HG03457 (cell line): ENCODE measurements around the gene OGFR.

Experiments
- ATAC-seq: cut with Tn5 transposase; IDR thresholded peaks from one replicate; pipeline ENCODE4 v1.9.1; 2021; ENCODE audit warnings: moderate number of reproducible peaks; ENCODE audit not compliant: unreplicated experiment

OGFR gene

DNA sequence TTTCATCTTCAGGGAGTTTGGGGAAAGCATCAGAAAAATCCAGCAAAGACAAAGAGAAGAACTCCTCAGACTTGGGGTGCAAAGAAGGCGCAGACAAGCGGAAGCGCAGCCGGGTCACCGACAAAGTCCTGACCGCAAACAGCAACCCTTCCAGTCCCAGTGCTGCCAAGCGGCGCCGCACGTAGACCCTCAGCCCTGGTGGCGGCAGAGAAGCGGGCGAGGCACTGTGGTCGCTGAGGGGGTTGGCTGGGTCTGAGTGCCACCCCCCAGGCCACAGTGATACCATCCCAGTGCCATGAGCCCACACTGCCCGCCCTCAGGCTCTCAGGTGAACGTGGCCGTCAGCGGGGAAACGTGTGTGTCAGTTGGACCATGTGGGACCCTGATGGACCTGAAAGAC is 5.2 kb upstream of the OGFR start:
- no peak for ATAC-seq

DNA sequence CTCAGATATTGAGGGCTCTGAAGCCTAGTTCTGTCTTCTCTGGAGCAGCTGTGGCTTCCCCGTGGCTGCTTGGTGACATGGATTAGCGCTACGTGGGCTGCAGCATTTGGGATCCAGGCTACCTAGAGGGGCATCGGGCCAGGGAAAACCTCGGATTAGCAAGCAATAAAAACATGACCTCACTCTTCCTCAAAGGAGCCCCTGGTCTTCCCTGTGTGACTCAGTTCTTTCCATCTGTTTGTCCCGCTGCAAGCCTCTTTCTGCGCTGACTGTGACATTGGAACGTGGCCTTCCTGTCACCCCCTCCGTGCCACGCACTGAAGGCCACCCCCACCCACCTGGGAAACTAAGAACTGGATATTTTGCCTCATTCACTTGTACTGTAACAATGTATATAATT is 4.8 kb upstream of the OGFR start:
- no peak for ATAC-seq

DNA sequence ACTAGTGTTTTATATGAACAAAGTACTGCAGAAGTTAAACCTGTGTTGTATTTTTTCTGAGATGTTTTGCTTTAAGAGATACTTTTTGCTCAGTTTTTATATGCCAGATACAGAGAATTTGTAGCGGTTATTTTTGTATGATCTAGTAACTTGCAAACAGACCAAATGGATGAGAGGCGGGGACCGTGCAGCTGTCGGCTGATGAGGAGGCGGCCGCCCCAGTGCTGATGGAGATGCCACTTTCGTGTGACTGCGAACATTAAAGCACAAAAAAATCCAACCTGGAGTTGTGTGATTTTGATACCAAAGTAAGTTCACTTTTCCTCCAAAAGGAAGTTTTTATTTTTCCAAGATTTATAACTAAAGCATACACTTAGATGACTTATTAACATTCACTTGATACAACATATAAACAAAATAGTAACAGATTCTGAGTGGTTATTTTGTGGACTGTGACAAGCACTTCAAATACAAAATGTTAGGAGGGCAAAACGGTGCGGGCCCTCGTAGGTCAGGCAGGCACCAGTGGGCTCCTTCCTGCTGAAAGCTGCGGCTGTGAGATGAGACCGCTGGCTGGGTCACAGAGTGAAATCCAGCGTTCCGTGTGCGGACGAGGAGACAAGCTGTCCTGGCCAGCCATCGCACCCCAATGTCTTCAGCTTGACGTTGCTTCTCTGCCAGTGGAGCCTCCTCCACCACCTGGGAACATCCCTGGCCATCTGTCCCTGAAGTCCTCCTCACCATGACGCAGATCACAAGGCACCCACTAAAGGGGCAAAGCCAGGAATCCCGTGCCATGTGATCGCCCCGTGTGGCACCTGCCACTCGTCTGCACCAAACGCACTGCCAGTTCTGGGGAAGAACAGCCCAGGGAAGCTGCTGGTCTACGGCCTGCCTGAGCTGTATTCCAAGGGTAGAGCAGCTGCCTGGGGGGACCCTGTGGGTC is 4.0 kb upstream of the OGFR start:
- ATAC-seq = no peak

DNA sequence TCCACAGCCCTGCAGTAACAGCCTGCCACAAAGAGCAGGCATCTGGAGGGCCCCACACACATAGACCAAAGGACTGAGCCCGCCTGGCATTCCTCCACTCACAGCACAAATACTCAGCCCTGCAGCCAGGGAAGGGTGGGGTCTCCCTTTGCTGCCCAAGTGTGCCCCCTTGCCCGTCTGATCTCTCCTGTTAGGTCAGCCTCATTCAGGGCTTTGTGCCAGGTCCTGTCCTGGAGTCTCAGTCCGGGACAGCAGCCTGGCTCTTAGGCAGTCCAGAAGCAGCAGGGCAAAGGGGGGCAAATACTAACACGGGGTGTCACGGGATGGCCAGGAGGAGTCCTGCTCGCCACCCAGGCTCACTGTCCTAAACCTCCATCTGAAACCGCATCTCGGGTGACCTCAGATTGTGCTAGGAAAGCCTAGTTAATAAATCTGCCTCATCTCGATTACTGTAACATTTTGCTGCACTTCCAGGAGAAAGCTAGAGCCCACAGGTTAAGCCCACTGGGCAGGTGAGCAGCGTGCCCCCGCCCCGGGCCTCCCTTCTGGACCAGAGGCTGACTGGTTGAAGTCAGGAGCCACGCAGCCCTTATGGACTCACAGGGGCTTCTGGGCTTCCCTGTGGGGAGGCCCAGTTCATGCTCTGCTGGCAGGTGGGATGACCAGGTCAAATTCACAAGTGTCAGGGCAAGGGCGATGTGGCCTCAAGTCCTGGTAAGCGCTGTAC is 3.2 kb upstream of the OGFR start:
- no peak for ATAC-seq

DNA sequence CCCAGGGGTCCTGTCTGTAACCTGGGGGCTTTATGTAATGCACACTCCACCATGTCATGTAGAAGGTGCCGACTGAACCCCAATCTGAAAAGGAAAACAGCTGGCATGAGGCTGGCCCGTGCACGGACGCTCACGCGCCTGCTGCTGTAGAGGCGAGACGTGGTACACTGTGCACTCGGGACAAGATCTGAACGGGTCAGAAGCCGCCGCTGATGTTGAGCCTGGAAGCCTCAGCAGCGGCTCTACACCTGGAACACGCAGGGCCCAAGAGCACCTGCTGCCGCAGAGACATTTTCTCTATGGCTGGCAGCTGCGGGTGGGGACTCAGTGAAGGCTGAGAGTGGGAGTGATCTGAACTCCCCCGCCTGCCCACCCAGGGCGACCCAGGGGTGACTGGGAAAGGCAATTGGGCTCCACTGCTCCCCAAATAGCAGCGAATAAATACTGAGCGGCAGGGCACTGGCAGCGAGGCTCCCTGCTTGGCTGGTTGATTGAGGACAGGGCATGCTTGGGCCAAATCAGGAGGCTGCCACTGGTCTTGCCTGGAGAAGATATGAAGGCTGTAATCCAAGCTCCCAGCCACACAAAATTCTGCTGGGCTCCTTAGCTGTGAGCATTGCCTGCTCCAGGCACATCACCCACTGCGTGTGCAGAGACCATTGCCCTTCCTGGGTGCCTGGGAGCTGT is 2.5 kb upstream of the OGFR start:
- no peak for ATAC-seq

DNA sequence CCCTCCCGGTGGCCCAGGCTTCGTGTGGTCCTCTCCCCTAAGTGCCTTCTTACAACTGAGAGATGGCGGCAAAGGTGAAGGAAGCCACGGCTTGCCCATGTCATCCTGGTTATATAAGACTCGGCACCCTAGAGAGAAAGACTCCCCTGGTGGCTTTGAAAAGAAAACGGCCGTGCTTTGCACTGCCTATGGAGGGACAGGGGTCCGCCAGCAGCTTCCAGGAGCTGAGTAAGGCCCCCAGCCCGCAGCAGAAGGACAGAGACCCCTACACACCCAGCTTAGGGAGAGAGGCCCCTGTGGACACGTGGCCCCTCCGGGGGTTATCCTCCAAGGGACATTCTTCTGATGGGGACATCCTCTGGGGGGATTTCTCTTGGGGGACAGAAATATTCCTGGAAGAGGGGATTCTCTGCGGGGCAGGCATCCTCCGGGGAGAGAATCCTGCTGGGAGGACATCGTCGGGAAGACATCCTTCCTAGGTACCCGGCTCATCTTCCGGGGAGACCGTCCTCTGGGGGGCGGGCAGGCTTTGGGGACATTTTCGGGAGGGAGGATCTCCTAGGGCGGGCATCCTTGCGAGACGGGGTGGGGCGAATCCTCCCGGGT is 511 bp upstream of the OGFR start:
- ATAC-seq = no peak

DNA sequence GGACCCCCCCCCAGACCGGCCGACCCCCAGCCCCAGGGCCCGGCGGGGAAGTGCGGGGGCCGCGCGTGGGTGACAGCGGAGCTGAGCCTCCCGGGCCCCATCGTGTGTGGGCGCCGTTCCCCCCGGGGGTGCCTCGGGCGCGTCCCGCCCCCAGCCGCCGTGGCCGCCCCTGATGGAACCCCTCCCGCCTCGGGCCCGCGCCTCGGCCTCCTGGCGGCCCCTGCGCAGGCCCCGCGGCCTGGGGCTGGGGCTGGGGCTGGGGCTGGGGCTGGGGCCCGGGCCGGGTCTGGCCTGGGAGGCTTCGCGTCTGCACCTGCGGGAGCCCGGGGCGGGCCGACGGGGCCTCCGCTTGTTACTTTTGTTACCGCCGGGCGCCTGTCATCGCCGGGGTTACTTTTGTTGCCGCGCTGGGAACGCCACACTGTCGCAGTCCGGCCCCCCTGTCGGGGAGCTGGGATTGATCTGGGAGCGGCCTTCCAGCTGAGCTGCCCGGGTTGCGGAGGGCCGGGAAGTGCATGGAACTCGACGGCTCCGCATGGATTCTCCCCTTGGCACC is 598 bp downstream of the OGFR start:
- no peak for ATAC-seq

DNA sequence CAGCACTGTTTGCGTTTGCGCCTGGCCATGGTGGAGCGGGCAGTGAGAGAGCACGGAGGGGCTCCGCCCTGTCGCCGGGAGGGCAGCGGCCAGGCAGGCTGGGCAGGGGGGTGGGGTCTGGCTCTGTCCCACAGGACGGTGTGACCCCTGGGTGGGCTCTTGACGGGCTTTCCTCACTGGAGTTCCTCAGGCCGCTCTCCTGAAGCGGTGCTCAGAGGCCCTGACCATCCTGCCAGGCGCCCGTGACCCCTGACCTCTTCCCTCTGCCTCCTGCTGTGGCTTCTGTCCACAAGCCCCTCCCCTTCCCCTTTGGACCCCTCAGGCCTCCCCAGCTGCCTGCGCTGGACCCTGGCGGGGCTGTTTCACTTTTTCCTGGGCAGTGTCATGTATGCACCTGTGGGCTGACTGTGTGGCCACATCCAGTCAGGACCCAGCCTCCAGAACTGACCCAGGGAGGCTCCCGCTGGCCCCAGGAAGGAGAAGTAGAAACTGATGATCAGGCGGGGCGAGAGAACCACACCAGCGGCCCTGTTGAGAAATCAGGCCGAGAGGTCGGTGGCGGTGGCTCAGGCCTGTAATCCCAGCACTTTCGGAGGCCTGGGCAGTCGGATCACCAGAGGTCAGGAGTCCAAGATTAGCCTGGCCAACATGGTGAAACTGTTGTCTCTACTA is 1.2 kb downstream of the OGFR start:
- no peak for ATAC-seq

DNA sequence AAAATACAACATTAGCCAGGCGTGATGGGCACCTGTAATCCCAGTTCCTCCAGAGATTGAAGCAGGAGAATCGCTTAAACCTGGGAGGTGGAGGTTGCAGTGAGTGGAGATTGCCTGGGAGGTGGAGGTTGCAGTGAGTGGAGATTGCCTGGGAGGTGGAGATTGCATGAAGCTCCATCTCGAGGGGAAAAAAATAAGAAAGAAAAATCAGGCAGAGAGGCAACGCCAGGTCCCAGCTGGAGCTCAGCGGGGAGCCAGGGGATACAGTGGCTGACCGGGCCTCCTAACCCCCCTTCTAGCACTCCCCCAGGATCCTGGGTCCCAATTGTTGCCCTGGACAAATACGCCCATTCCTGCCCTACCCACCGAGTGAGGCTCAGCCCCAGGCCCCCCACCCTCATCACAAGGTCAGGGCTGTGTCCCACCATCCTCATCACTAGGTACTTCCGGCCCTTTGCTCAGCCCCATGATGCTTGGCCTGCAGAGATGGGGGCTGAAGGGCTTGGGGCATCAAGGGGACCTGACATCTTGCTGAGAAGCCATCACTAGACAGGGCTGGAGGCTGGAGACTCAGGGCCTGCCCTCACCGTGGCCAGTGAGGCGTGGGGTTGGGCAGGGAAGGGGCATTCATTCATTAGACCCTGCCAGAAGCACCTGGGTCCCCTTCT is 1.9 kb downstream of the OGFR start:
- no peak for ATAC-seq

DNA sequence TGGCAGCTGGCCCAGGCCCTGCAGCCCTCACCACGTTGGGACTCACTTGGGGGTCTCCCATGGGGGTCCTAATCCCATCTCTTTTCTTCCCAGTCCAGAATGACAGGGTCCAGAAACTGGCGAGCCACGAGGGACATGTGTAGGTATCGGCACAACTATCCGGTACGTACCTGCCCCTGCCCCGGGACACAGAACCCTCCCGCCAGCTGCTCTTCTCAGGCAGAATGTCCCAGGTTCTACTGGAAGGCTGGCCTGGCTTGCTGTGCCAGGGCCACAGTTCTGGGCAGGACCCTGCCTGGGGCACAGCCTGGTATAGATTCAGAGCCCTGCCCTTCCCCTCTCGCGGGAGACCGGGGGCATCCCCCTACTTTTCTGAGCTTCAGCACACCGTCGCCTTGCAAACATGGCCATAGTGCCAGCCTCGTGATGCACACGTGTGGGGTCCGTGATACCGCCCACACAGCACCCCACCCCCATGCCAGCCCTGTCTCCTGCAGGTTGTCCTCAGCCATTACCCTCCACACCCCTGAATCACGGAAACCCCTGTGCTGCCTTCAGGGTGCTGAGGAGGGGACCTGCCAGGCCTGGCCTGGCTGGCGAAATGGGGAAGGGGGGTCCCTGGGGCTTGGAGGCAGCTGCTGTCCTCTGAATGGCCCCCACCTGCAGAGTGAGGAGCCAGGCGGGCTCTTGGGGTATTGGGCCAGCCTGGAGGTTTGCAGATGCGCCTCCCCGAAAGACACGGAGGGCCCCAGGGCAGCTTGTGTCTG is 3.0 kb downstream of the OGFR start:
- no peak for ATAC-seq

DNA sequence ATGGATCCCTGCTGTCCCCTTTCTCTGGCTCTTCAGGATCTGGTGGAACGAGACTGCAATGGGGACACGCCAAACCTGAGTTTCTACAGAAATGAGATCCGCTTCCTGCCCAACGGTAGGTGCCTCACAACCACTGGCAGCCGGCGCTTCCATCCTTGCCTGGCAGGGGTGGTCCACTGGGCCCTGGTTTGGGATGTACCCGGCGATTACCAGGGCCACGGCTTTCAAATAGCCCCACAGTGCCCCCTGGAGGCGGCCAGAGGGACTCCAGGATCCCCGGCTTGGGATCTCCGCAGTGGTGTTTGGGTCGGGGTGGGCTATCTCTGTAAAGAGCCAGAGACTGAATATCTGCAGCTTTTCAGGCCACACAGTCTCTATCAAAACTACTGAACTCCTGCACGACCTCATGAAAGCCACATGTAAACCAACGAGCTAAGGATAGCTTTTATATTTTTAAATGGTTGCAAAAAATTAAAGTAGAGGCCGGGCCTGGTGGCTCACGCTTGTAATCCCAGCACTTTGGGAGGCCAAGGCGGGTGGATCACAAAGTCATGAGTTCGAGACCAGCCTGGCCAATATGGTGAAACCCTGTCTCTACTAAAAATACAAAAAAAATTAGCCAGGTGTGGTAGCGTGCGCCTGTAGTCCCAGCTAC is 3.7 kb downstream of the OGFR start:
- ATAC-seq = no peak

DNA sequence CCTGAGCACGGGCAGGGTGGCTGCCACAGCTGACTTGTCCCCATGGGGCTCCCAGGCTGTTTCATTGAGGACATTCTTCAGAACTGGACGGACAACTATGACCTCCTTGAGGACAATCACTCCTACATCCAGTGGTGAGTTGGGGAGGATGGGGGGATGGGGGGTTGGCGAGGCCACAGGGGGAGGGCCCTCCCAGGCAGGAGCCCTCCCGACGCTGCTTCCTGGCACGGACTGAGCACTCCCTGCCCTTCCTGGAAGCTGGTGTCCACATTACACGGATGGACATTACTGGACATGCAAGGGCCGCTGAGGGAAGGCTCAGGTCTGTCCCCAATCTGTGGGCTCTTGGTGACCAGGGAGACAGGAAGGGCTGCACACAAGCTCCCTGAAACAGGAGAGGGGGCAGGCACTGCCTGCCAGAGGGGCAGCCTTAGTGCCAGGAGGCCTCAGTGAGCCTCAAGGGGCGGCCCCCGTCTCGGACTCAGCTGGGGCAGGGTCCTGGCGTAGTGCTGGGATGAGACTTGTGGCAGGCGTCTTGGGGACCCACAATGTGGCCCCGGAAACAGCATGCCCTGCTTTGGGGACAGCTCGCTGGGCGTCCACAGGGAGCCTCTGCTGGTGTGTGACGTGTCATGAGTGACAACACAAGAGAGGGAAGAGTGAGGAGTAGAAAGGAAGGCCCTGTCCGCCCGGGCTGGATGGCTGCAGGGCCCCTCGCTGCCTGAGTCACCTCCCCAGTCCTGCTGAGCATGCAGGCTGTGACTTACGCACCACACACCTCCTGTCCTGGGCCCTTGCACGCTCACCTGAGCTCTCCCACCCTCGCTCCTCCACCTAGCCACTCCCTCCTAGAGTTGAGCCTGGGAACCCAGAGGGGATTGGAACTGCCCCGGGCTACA is 5.1 kb downstream of the OGFR start:
- ATAC-seq = no peak

DNA sequence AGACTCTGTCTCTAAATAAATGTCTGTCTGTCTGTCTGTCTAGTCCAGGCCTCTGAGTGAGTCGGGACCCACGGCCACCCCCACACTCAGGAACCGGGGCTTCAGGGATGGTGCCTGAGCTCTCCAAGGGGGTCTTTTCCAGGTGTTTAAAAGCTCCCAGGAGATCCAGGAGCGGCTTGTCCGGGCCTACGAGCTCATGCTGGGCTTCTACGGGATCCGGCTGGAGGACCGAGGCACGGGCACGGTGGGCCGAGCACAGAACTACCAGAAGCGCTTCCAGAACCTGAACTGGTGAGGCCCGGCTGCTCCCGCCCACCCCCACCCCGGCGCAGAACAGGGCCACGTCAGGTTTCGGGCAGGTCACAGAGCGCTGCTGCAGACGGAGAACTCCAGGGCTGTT is 6.7 kb downstream of the OGFR start:
- no peak for ATAC-seq

DNA sequence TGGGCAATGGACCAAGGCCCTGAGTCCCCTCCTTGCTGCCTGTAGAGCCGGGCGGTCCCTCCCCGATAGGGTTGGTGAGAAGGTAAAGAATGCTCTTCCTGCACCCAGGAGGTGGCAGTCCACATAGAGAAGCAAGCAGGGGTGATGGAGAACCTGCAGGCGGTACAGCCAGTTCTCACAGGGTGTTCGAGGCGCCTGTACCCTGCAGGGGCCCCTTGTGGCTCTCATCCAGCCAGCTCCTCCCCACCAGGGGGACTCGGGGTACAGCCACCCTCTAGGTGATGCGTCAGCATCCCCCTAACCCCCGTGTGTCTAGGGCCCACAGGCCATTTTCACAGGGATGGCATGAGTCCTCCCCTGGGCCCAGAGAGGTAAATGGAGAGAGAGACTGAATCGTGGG is 7.1 kb downstream of the OGFR start:
- ATAC-seq = no peak

DNA sequence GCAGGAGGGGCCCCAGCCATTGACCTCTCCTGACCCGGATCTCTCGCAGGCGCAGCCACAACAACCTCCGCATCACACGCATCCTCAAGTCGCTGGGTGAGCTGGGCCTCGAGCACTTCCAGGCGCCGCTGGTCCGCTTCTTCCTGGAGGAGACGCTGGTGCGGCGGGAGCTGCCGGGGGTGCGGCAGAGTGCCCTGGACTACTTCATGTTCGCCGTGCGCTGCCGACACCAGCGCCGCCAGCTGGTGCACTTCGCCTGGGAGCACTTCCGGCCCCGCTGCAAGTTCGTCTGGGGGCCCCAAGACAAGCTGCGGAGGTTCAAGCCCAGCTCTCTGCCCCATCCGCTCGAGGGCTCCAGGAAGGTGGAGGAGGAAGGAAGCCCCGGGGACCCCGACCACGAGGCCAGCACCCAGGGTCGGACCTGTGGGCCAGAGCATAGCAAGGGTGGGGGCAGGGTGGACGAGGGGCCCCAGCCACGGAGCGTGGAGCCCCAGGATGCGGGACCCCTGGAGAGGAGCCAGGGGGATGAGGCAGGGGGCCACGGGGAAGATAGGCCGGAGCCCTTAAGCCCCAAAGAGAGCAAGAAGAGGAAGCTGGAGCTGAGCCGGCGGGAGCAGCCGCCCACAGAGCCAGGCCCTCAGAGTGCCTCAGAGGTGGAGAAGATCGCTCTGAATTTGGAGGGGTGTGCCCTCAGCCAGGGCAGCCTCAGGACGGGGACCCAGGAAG is 7.7 kb downstream of the OGFR start:
- ATAC-seq = no peak

DNA sequence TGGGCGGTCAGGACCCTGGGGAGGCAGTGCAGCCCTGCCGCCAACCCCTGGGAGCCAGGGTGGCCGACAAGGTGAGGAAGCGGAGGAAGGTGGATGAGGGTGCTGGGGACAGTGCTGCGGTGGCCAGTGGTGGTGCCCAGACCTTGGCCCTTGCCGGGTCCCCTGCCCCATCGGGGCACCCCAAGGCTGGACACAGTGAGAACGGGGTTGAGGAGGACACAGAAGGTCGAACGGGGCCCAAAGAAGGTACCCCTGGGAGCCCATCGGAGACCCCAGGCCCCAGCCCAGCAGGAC is 8.2 kb downstream of the OGFR start:
- no peak for ATAC-seq

DNA sequence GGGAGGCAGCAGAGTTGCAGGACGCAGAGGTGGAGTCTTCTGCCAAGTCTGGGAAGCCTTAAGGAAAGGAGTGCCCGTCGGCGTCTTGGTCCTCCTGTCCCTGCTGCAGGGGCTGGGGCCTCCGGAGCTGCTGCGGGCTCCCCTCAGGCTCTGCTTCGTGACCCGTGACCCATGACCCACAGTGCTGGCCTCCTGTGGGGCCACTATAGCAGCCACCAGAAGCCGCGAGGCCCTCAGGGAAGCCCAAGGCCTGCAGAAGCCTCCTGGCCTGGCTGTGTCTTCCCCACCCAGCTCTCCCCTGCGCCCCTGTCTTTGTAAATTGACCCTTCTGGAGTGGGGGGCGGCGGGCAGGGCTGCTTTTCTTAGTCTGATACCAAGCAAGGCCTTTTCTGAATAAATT is 9.0 kb downstream of the OGFR start:
- no peak for ATAC-seq
